ENCODE results near the gene OR4F15. TPM values are rescaled to one million over a fixed set of nuclear protein-coding genes. Genes with fewer than 3 reads are reported as not detected.

OR4F15 gene
- total and polyA plus RNA-seq, 2 of the 13 experiments (the other 11 are each of a cell fraction or from before 2014, with no cell fraction given), result not detected

- Histone ChIP-seq H3K4me1 (ENCODE audit: insufficient read depth, low read length) (no peaks in the 10 kb centered on the region), H3K36me3 (replicated peaks in 1 of 2; ENCODE audit: control insufficient read depth in 1 of 2, insufficient read depth in 2 of 2, low read length in 2 of 2) (no peaks in the 10 kb centered on the region), H3K27me3 (ENCODE audit: control insufficient read depth in 1 of 2, insufficient read depth in 2 of 2, low read length in 2 of 2) (0 out of 5 replicates have a peak, but pooled peaks cover 0 to 2% of the 10 kb centered on the region in 2 experiments), H3K27ac (ENCODE audit: extremely low read length, insufficient read depth, low read length) (no peak overlapping the region), H3K79me2 (ENCODE audit: insufficient read depth, low read length) (no peaks in the 10 kb centered on the region), H3K4me3 (replicated peaks in 1 of 3; ENCODE audit: insufficient read depth in 1 of 3, low read depth in 2 of 3, low read length in 3 of 3) (no peak overlapping the region), H3K4me2 (ENCODE audit: low read depth, low read length) (no peak overlapping the region), H3K9ac (ENCODE audit: insufficient read depth, low read depth, low read length) (no peak overlapping the region), H4K20me1 (ENCODE audit: insufficient read depth, low read length) (no peaks in the 10 kb centered on the region), H2AFZ (ENCODE audit: low read length) (no peak overlapping the region), H3K9me3 (ENCODE audit: low read length) (no peaks in the 10 kb centered on the region)
- 93% methylated on average over 1 of the region's 1 CpG for WGBS (ENCODE audit: low lambda C conversion rate)
- intact Hi-C loops (cut with micrococcal nuclease; ENCODE audit: unreplicated experiment) (no loop called here), in situ Hi-C loops (cut with HindIII; ENCODE audit: extremely low pct_ligation_motif_present, low pct_unique_long_range_greater_than_20kb) (no loop called here)
- BruUV-seq (replicated peaks), result no TSS peak
- POLR2A ChIA-PET, result no interaction called here
- CTCF ChIA-PET (ENCODE audit: low intra/inter-chr PET ratio, low total read pairs), result no interaction called here
- DNase-seq (ENCODE audit: low spot score) (no peak), ATAC-seq (no peak), FAIRE-seq (no peak)
- no peak for TF ChIP-seq MLXIP (CRISPR knock-in tag; IDR thresholded peaks at IDR 0.05; ENCODE audit: borderline replicate concordance)
- no peak for TF ChIP-seq ZNF230 (CRISPR knock-in tag; IDR thresholded peaks at IDR 0.05)
- TF ChIP-seq ZNF160 (CRISPR knock-in tag; IDR thresholded peaks at IDR 0.05), result no peak
- TF ChIP-seq ZNF263 (CRISPR knock-in tag; IDR thresholded peaks at IDR 0.05), result no peak
- no peak for TF ChIP-seq MED13 (CRISPR knock-in tag; IDR thresholded peaks at IDR 0.05)
- TF ChIP-seq ZNF768 (CRISPR knock-in tag; IDR thresholded peaks at IDR 0.05), result no peak
- TF ChIP-seq IRX3 (CRISPR knock-in tag; IDR thresholded peaks at IDR 0.05; ENCODE audit: borderline replicate concordance, low read depth), result no peak
These were observed 1.5 kb upstream of the OR4F15 start for GRCh38 chr15:101810456-101810855.

All from HepG2 (cell line).